Ascending aorta (tissue), 2 donors: ENCODE data around the gene PPP1R3F. TPM values are rescaled to one million over a fixed set of nuclear protein-coding genes. Genes with fewer than 3 reads are reported as not detected.
"Not testable (repeated sequence)": the region's sequence is repeated elsewhere in the genome, so short reads cannot be mapped to it uniquely, and the experiment has no call there.

Experiments
- DNase-seq, 2 donors: peaks; one replicate each; pipeline ENCODE4 v3.0.0-alpha.2; 2019; ENCODE audit warnings: low spot score in 2 of 2
- H3K27ac ChIP-seq, 2 donors: fragments of 200-600 bp; sonication (generic); one replicate each; pipeline ENCODE4 v1.5.1; 2016 to 2017; ENCODE audit warnings: mild to moderate bottlenecking in 1 of 2
- H3K27me3 ChIP-seq: fragments of 200-600 bp; sonication (generic); one replicate; pipeline ENCODE4 v1.5.1; 2017
- H3K36me3 ChIP-seq, 2 donors: fragments of 200-600 bp; sonication (generic); one replicate each; pipeline ENCODE4 v1.5.1; 2016
- H3K4me1 ChIP-seq, 2 donors: fragments of 200-600 bp; sonication (generic); one replicate each; pipeline ENCODE4 v1.5.1; 2016 to 2017; ENCODE audit warnings: mild to moderate bottlenecking in 1 of 2
- H3K4me3 ChIP-seq, 2 donors: fragments of 200-600 bp; sonication (generic); one replicate each; pipeline ENCODE4 v1.5.1; 2016 to 2017; ENCODE audit warnings: mild to moderate bottlenecking in 1 of 2
- H3K9me3 ChIP-seq, 2 donors: fragments of 200-600 bp; sonication (generic); one replicate each; pipeline ENCODE4 v1.5.1; 2016
- CTCF ChIP-seq, 3 experiments: fragments of 200-600 bp in 2 of 3; fragments of 450-650 bp in 1 of 3; sonication (generic) in 2 of 3; IDR thresholded peaks; one replicate each; pipeline ENCODE4 v1.5.1; 2016 to 2019; ENCODE audit warnings: antibody characterized with exemption in 3 of 3, mild to moderate bottlenecking in 1 of 3, moderate library complexity in 1 of 3
- intact Hi-C: fragments of 100-400 bp; cut with DNase I; formaldehyde crosslinking; loops from one replicate; pipeline ENCODE4 v1.15.1; 2023
- total RNA-seq: library from RNA; depleted of rRNA; stranded (reverse); fragments of >200 nt; gene quantifications from one replicate; pipeline ENCODE4 v1.1.0, GENCODE V29; 2016

Gene PPP1R3F
- total RNA-seq, 1 donor from 2014 or later, result 14.8 TPM

GRCh38 chrX:49291615-49292337 lies 22.2 kb downstream of the PPP1R3F start:
- H3K4me1 ChIP-seq, result no peaks in the 10 kb centered on the region
- DNase-seq, result no peak
- no peaks in the 10 kb centered on the region for H3K27me3 ChIP-seq
- no peaks in the 10 kb centered on the region for H3K9me3 ChIP-seq
- H3K27ac ChIP-seq, result no peak overlapping the region
- peak; percentile 35 to 53 (median 51) for TF ChIP-seq CTCF (IDR thresholded peaks at IDR 0.05)
- intact Hi-C loops, result no loop called here
- no peaks in the 10 kb centered on the region for H3K36me3 ChIP-seq
- H3K4me3 ChIP-seq, result no peak overlapping the region

DNA sequence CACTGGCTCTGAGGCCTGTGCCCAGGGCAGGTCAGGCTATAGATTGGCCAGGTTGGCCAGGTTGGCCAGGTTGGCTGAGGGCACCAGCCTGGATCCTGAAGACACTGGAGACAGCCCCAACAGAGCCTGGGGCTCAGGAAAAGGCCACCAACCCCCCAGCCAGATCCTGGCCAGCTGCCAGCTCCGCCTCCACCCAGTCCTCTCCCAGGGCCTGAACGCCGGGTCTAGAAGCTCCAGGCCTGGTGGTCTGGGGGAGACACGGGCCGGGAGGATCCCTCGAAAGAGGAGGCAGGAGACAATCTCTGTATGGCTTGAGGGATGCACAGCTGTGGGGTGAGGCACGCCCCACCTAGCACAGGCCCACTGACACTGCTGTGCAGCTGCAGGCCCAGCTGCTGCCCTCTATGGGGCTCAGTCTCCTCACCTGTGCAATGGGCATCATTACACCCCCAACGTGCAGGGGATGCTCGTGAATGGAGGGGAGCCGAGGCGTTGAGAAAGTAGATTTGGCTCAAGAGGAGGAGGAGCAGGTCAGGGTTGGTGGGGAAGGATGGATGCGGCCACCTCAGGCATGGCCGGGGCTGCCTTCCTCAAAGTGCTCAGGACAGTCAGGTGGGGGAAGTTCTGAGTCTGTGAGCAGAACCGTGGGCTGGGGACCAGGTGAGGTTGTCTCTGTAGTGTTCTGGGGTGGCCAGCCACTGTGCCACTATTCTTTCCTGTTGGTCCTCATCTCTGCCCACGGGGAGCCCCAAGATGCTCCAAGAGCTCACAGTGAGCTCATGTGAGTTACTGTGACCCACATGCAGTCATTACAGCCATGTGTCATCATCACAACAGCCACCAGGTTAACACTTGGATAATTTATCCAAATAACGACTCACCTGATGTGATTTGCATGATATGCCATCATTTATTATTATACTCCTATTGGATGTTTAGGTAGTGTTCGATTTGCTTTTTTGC lies 23.1 kb downstream of the PPP1R3F start:
- DNase-seq, result no peak
- Histone ChIP-seq H3K4me1 (no peaks in the 10 kb centered on the region), H3K36me3 (no peaks in the 10 kb centered on the region), H3K9me3 (no peaks in the 10 kb centered on the region), H3K27me3 (no peaks in the 10 kb centered on the region), H3K4me3 (no peak overlapping the region), H3K27ac (no peak overlapping the region)
- intact Hi-C loops, result no loop called here
- TF ChIP-seq CTCF (IDR thresholded peaks at IDR 0.05), result no peak

GRCh38 chrX:49299293-49299692 lies 29.7 kb downstream of the PPP1R3F start:
- H3K36me3 ChIP-seq, DNase-seq, H3K27me3 ChIP-seq, intact Hi-C loops, H3K4me1 ChIP-seq, H3K9me3 ChIP-seq, H3K27ac ChIP-seq, H3K4me3 ChIP-seq: not testable (repeated sequence)

DNA sequence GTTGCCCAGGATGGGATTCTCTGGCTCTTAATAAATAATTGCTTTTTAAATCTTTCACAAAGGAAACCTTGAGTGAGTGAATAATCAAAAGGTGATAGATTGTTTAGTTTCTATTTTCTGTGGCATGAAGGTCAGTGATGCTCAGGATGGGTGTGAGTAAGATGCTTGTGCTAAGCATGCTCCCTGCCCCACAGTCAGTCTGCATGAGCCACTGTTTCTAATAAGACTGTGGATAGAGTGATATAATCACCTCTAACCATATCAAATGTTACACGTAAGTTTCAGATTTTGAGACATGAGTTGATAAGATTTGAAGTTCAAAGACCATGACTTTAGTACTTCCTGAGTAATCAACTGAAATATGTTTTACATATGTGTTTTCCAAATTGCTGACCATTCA lies 31.1 kb downstream of the PPP1R3F start:
- Histone ChIP-seq H3K27ac (no peak overlapping the region), H3K9me3 (no peaks in the 10 kb centered on the region), H3K36me3 (no peaks in the 10 kb centered on the region), H3K27me3 (no peaks in the 10 kb centered on the region), H3K4me1 (no peaks in the 10 kb centered on the region), H3K4me3 (no peak overlapping the region)
- no peak for DNase-seq
- no peak for TF ChIP-seq CTCF (IDR thresholded peaks at IDR 0.05)
- intact Hi-C loops, result no loop called here

GRCh38 chrX:49303346-49303745 lies 33.8 kb downstream of the PPP1R3F start, which contains the start of gene GAGE10:
GAGE10 (plus strand) TSS chrX:49303646; CDS start chrX:49304860, 1,214 bp downstream.
- TF ChIP-seq CTCF (IDR thresholded peaks at IDR 0.05), result no peak
- H3K4me1 ChIP-seq, result no peaks in the 10 kb centered on the region
- DNase-seq, result no peak
- intact Hi-C loops, result no loop called here
- H3K9me3 ChIP-seq, result no peaks in the 10 kb centered on the region
- H3K27ac ChIP-seq, result no peak within 1 kb of the TSS
- no peaks in the 10 kb centered on the region for H3K27me3 ChIP-seq
- no peaks in the 10 kb centered on the region for H3K36me3 ChIP-seq
- no peak within 1 kb of the TSS for H3K4me3 ChIP-seq

DNA sequence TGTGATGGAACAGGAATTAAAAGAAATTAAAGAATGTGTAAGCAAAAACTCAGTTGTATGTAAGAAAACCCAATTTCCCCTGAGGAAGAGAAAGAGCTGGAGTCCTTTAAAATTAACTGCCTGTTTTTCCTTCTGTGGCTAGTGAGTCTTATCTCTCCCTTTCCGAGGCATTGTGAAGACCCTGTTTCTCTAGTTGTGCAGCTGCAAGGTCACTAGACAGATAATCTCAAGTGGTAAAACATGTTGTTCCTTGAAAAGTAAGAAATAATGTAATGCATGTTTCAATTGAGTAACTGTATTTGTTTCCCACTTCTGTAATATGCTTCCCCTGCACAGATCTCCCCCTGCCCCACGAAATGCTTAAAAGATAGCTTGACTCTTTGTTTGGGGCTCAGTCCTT lies 38.2 kb downstream of the PPP1R3F start:
- DNase-seq, H3K27ac ChIP-seq, H3K27me3 ChIP-seq, H3K9me3 ChIP-seq, H3K36me3 ChIP-seq, H3K4me3 ChIP-seq, H3K4me1 ChIP-seq, intact Hi-C loops: not testable (repeated sequence)
